Forelimb muscle (tissue), 1 donor: ENCODE data around the gene SLC25A20. TPM values are rescaled to one million over a fixed set of nuclear protein-coding genes. Genes with fewer than 3 reads are reported as not detected.
"Not testable (repeated sequence)": the region's sequence is repeated elsewhere in the genome, so short reads cannot be mapped to it uniquely, and the experiment has no call there.

ENCODE experiments used
- DNase-seq: peaks from one replicate; pipeline ENCODE4 v3.0.0-alpha.2; 2013; ENCODE audit warnings: low read depth
- polyA plus RNA-seq: library from polyadenylated mRNA; unstranded; fragments of 120-200 nt; gene quantifications from one replicate; pipeline ENCODE4 v1.2.1, GENCODE V29; 2013; ENCODE audit not compliant: insufficient read length

Gene SLC25A20
- 19.0 TPM for polyA plus RNA-seq

GRCh38 chr3:48898383-48899234 lies at the start of gene SLC25A20:
Gene SLC25A20, minus strand, starts transcription at chr3:48898882. Its CDS starts 88 bp downstream, at chr3:48898794.
- no peak for DNase-seq

DNA sequence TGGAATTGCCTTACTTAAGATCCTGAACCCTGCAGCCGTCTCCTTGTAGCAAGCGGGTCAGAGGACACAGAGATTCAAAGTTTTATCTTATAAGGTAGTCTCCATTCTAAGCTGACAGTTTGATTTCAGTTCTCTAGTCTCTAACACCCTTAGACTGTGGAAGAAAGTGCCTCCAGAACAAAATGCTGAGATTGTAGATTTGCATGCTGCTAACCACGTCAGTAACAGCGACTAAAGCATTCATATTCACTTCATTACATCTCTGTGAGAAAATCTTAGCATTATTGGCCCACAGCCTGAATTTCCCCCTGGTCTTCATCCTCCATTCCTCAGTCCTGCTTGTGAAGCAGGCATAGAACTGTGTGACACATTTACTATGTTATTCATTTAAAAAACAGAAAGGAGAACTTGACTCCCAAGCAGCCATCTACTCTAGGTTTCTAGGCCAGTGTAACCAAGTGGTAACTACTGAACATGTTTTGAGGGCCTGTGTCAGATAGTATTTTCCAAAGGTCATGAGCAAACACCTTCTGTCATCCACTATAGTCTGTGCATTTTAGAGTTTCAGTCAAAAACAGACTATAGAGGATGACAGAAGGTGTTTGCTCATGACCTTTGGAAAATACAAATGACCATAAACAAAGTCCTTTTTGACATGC lies 47.3 kb upstream of the SLC25A20 start:
- no peak for DNase-seq

DNA sequence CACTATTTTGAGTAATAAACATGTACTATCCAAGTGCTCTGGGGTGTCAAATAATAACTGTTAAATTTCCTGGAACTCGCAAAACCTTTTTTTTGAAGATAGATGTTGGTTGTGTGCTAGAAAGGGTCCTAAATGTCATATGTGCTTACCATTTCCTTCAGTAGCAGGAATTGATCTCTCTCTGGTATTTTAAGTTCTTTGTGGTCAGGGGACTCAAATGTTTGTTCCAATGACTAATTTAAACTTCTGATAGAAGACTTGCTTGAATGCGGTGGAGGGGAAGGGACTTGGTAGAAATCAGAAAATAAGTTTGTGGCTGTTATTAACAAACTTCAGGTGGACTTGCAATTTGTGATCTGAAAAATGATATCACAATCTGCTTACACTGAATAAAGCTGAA lies 46.8 kb upstream of the SLC25A20 start:
- no peak for DNase-seq

DNA sequence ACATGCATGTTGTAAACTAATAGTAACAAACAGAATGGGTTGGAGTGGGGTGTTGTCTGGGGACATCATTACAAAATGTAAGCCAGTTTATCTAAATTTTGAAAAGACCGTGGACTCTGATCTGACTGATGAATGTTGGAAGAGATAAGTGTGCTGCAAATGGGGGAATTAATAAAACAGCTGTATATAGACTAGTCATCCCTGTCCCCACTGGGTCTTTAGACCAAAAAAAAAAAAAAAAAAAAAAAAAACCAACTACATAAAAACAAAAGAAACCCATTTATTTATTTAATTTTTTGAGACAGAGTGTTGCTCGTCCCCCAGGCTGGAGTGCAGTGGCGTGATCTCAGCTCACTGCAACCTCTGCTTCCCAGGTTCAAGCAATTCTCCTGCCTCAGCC lies 40.0 kb upstream of the SLC25A20 start:
- no peak for DNase-seq

DNA sequence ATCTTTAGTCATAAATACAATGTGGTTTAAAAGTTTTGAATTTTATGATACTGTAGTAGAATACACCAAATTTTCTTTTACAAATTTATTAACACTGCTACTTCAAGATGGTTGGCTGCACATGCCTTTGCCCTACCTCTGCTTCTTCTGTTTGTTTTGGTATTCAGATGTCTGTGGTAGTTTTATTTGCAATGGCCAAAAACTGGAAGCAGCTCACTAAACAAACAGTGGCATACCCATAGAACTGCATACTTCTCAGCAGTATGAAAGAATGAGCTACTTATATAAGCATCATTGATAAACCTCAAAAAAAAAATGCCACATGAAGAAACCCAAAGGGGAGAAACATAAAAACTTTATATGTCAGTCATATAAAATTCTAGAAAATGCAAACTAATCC lies 39.5 kb upstream of the SLC25A20 start:
- no peak for DNase-seq

- DNase-seq = no peak
Measured at GRCh38 chr3:48935530-48935929, 36.8 kb upstream of the SLC25A20 start.

DNA sequence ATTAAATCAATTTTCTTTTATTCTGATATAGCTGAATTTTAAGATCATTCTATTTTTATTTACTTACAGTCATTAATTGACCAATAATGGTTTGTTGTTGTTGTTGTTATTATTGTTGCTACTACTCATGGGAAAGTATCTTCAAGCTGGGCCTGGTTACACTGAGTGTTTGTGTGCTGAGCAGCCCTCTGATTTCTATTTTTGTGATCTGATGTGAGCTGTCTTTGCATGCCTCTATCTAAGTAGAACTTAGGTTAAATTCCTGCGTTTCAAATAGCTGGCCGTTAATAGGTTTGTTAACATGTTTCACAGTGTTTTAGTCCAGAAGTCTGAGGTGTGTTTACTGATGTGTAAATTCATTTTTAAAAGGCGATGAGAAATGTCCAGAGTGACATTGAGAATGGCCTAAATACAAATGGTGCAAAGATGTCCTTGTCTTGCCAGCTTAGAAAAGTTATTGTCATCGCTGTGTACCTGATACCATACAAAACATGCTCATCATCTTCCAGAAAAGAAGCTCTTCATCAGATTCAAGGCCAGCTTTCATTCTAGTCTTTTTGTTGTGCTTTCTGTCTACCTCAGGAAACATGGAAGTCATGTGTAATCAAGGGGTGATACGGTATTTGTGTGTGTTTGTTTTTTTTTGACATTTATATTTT lies 35.8 kb upstream of the SLC25A20 start:
- DNase-seq = no peak

DNA sequence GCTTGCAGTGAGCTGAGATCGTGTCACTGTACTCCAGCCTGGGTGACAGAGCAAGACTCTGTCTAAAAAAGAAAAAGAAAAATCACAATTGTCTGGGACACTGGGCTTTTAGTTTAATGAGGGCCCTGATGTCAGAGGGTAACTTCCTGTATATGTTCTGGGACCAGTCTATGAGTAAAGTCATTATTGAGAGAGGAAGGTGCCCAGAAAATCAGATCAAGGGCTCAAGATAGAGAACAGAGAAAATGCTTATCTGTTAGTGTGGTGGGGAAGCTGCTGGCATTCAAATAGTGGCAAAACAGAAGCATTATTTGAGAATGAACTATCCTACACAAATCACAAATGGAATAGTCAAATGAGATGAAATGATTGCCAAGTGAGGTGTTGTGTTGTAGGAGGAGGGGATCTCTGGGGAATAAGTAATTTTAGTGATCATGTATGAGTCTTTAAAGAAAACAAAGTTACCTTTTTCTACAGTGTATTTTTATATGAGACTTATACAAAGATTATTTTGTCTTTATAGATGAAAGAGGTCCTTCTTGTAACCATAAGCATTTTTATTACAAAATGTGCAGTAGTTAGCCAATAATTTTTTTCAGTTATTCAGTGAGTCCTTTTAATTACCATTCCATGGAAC lies 33.4 kb upstream of the SLC25A20 start:
- no peak for DNase-seq

DNA sequence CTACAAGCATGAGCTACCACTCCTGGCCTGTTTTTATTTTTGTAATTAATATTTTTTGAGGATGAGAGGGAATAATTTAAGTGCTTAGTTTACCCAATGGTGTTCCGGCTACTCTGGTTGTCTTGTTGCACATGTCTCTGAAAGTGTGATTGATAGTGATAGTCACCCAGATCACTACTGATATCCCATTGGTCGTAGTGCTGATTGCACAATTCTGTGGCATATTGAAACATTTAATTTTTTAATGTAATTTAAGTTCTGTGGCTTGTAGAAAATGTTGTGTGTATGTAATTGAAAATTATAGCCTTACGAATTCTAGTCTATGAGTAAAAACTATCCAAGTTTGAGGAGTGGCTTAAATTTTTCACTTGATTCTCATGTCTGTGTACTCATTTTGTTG lies 31.9 kb upstream of the SLC25A20 start:
- no peak for DNase-seq

DNA sequence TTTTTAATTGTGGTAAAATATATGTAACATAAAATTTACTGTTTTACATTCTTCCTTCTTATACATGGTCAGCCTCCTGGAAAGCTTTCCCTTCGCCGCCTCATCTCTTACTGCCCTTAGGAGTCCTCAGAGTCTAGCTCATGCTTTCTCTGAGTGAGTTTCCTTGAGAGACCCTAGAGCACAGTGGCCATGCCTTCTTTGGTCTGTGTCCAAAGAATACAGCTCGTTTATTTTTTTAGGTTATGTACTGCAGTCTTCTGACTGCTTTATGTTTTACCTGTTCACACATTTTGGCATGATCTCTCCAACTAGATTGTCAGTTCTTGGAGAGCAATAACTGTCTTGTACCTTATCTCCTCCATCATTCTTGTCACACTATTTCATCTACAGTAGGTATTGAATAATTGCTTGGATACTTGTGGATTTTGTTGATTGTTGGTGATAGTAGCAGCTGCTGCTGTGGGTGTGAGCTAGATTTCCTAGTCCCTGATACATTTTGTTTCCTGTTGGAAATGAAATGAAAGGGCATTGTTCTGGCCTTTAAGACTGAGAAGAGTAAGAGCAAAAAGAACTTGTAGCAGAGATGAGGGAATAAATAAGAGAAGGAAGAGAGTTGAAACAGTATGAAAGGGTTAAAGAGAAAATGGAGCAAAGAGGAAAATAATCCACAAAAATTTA lies 30.8 kb upstream of the SLC25A20 start:
- DNase-seq = no peak

GRCh38 chr3:48928679-48929078 lies 30.0 kb upstream of the SLC25A20 start:
- no peak for DNase-seq

DNA sequence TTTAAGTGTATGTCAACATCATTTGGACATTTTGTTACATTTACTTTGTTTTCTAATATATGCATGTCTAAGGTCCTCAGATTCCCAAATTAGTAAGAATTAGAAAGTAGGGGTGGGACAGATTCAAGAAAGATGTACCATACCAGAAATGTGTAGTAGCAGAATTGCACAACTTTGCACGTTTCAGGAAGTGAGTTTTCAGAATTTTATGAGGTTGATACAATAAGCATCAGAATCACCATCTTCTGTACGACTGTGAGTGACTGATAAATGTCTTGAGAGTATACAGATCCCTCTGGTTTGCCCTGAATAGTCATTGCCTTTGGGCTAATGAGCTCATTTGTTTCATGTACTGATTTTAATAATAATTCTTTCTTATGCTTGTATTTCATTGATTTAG lies 29.2 kb upstream of the SLC25A20 start:
- no peak for DNase-seq

- no peak for DNase-seq
Measured at GRCh38 chr3:48926425-48927392, 28.0 kb upstream of the SLC25A20 start.

DNA sequence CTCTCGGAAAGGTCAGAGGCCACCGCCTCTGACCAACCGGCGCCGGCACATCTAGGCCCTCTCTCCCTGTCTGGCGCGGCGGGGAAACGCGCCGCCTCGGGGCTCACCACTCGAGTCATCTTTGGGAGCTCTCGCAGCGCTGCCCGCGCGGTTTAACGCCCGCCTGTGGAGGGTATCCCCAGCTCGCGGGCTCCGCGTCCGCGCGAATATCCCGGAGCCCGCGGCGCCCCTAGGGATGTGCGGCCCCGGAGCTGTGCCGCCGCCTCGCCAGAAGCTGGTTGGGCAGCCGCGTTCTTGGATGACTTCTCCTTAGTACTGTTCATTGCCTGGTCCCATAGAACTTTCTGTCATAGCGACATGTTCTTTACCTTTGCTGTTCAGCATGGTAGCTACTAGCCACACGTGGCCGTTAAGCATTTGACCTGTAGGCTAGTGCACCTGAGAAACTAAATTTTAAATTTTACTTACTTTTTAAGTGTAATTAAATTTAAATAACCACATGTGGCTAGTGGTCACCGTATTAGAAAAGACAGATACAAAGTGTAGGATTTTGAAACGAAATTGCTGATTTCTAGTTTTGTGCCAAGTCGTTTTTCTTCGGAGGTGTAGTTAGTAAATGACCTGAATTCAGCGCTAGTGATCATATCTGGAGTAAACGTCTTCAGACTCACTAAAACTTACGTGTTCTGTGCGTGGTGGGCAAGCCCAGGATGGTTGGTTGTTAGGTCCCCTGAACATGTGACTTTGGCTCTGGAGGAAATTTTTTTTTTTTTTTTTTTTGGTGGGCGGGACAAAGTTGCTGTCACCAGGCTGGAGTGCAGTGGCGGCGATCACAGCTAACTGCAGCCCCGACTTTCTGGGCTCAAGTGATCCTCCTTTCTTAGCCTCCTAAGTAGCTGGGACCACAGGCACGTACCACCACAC lies 20.8 kb upstream of the SLC25A20 start:
- no peak for DNase-seq

DNA sequence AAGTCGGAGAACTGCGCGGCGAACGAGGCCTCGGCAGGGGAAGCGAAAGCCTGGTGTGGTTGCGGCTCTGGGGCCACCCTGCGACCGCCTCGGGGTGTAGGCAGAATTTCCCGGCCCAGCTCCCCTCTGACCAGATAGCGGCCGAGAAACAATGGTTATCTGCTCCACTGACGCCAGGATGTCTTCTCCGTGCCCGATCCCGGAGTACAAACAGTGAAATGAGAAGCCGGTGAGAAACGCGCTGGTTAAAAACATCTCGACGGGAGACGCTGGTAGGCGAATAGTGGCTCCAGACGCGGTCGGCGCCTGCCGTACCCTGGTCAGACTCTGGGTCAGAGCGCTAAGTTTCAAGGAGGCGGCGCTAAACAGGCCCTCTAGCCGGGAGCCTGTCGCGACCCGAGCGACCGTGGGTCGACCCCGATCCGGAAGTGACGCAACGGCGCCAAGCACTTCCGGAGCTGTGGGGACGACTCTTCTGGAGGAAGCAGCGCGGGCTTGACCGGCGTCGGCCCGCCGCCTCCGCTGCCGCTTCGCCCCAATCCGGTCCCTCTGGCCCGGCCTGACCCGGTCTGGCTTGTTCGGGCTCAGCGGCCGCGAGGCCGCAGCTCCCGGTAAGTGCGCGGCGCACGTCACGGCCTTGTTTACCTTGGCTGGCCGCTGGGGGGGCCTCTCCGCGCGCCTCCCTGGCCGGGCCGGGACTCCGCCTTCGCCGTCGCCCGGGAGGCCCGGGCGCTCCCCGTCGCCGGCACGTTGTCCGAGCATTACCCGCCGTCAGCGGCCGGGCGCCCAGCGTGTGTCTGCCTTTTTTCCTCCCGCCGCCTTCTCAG lies 19.9 kb upstream of the SLC25A20 start, which contains the start of gene ARIH2:
Gene ARIH2 (plus strand): TSS at position 455 of the 827 bp plus-strand sequence. CDS start 8,717 bp downstream, outside the sequence.
- DNase-seq = peak; percentile 85

DNA sequence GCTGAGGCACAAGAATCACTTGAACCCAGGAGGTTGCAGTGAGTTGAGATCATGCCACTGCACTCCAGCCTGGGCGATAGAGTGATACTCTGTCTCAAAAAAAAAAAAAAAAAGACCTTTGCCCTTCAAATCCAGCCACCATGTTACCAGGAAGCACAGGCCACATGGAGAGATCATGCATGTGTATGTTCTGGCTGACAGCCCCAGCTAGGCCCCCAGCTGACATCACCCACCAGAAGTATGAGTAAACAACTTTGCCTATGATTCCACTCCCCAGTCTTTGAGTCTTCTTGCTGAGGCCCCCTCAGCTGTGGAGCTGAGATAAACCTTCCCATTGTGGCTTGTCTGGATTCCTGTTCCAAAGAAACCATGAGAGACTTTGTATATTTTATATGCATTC lies 16.6 kb upstream of the SLC25A20 start:
- DNase-seq = no peak

GRCh38 chr3:48907026-48907425 lies 8.3 kb upstream of the SLC25A20 start:
- DNase-seq = not testable (repeated sequence)

DNA sequence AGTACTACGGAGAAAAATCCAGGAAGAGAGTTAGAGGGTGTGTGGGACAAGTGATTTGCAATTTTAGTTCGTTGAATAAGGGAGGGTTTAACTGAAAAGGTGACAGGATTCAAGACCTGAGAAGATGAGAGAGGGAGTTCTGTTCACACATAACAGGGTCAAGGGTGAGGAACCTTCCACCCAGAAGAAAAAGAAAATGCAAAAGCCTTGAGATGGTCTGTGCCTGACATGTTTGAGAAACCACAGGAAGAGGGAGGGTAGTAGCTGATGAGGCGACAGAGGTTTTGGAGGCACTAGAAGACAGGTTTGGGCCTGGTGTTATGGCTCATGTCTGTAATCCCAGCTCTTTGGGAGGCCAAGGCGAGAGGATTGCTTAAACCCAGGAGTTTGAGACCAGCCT lies 591 bp upstream of the SLC25A20 start:
- no peak for DNase-seq
